Neuronal stem cell (in vitro differentiated cells): ENCODE data around the gene VSTM1.
A peak's percentile ranks its signal among the peaks of the same experiment; 100 is the strongest.

Experiments
- DNase-seq: peaks from one replicate; pipeline ENCODE4 v3.0.0-alpha.2; 2013; ENCODE audit warnings: low spot score
- H2AFZ ChIP-seq: one replicate; pipeline ENCODE4 v1.6.1; 2013; ENCODE audit warnings: mild to moderate bottlenecking, low read length, inconsistent platforms
- H2AK5ac ChIP-seq: 2 replicates; pipeline ENCODE4 v1.6.1; 2013; ENCODE audit warnings: low read depth, mild to moderate bottlenecking, inconsistent platforms, low read length, moderate library complexity, mixed read lengths
- H2BK120ac ChIP-seq: 2 replicates; pipeline ENCODE4 v1.6.1; 2013; ENCODE audit warnings: low read depth, mild to moderate bottlenecking, inconsistent platforms, low read length, moderate library complexity, mixed read lengths
- H2BK12ac ChIP-seq: one replicate; pipeline ENCODE4 v1.6.1; 2013; ENCODE audit warnings: low read length, inconsistent platforms
- H2BK15ac ChIP-seq: 2 replicates; pipeline ENCODE4 v1.6.1; 2013; ENCODE audit warnings: mild to moderate bottlenecking, low read length, inconsistent platforms, mixed read lengths
- H2BK5ac ChIP-seq: one replicate; pipeline ENCODE4 v1.6.1; 2013; ENCODE audit warnings: inconsistent platforms, mild to moderate bottlenecking, low read length, moderate library complexity
- H3K14ac ChIP-seq: one replicate; pipeline ENCODE4 v1.6.1; 2013; ENCODE audit warnings: low read length, inconsistent platforms
- H3K18ac ChIP-seq: 2 replicates; pipeline ENCODE4 v1.6.1; 2013; ENCODE audit warnings: low read length, inconsistent platforms
- H3K23ac ChIP-seq: 2 replicates; pipeline ENCODE4 v1.6.1; 2013; ENCODE audit warnings: low read depth, mild to moderate bottlenecking, mixed read lengths, low read length, inconsistent platforms; ENCODE audit not compliant: poor library complexity
- H3K27ac ChIP-seq: replicated peaks from 3 replicates; pipeline ENCODE4 v1.5.1; 2013; ENCODE audit warnings: low read length, inconsistent platforms
- H3K27me3 ChIP-seq, 3 experiments: 2 replicates each; pipeline ENCODE4 v1.6.1; 2013; ENCODE audit warnings: low read length in 3 of 3, mild to moderate bottlenecking in 2 of 3, inconsistent platforms in 1 of 3, low read depth in 1 of 3, mixed read lengths in 1 of 3, moderate library complexity in 1 of 3; ENCODE audit not compliant: control insufficient read depth in 3 of 3, insufficient read depth in 3 of 3
- H3K36me3 ChIP-seq, 2 donors: replicated peaks in 1 of 2; 2 replicates each; pipeline ENCODE4 v1.6.1; 2013; ENCODE audit warnings: low read length in 2 of 2; ENCODE audit not compliant: control insufficient read depth in 2 of 2, insufficient read depth in 2 of 2
- H3K4ac ChIP-seq: 2 replicates; pipeline ENCODE4 v1.6.1; 2013; ENCODE audit warnings: inconsistent platforms, mild to moderate bottlenecking, low read length, moderate library complexity
- H3K4me1 ChIP-seq, 2 donors: 1 replicate in 1 of 2; 2 replicates in 1 of 2; pipeline ENCODE4 v1.6.1; 2013; ENCODE audit warnings: low read length in 2 of 2, low read depth in 1 of 2; ENCODE audit not compliant: control insufficient read depth in 2 of 2, insufficient read depth in 1 of 2
- H3K4me2 ChIP-seq: one replicate; pipeline ENCODE4 v1.6.1; 2013; ENCODE audit warnings: mild to moderate bottlenecking, low read length, inconsistent platforms; ENCODE audit not compliant: insufficient read depth, poor library complexity, severe bottlenecking
- H3K4me3 ChIP-seq, 2 donors: 2 replicates each; pipeline ENCODE4 v1.5.1; 2013; ENCODE audit warnings: low read length in 2 of 2, mild to moderate bottlenecking in 2 of 2, inconsistent platforms in 1 of 2, moderate library complexity in 1 of 2
- H3K79me1 ChIP-seq: one replicate; pipeline ENCODE4 v1.6.1; 2013; ENCODE audit warnings: low read depth, mild to moderate bottlenecking, inconsistent platforms, low read length, moderate library complexity
- H3K9ac ChIP-seq: one replicate; pipeline ENCODE4 v1.6.1; 2013; ENCODE audit warnings: mild to moderate bottlenecking, low read depth, low read length, inconsistent platforms; ENCODE audit not compliant: poor library complexity
- H3K9me3 ChIP-seq, 2 donors: replicated peaks in 1 of 2; 2 replicates each; pipeline versions ENCODE3 to v1.6.1; 2013; ENCODE audit warnings: low read length in 2 of 2, mild to moderate bottlenecking in 2 of 2, inconsistent platforms in 1 of 2, low read depth in 1 of 2, mixed read lengths in 1 of 2, moderate library complexity in 1 of 2; ENCODE audit not compliant: control insufficient read depth in 2 of 2, insufficient read depth in 1 of 2
- H4K8ac ChIP-seq: one replicate; pipeline ENCODE4 v1.6.1; 2013; ENCODE audit warnings: low read depth, mild to moderate bottlenecking, inconsistent platforms, low read length, moderate library complexity
- H4K91ac ChIP-seq: one replicate; pipeline ENCODE4 v1.6.1; 2013; ENCODE audit warnings: low read length, low read depth, mild to moderate bottlenecking, inconsistent platforms; ENCODE audit not compliant: poor library complexity
- WGBS, 2 donors: extraction: QIAGEN DNeasy Blood & Tissue Kit; methylation state at CpG; one replicate each; pipeline ENCODE4 v1.1.7; 2013; ENCODE audit warnings: missing lambda C conversion rate in 2 of 2, mixed read lengths in 1 of 2; ENCODE audit not compliant: insufficient read length in 2 of 2, insufficient replicate concordance in 1 of 2; ENCODE audit errors: extremely low coverage in 2 of 2; 5-methylcytosine and 5-hydroxymethylcytosine counted together

VSTM1 gene

DNA sequence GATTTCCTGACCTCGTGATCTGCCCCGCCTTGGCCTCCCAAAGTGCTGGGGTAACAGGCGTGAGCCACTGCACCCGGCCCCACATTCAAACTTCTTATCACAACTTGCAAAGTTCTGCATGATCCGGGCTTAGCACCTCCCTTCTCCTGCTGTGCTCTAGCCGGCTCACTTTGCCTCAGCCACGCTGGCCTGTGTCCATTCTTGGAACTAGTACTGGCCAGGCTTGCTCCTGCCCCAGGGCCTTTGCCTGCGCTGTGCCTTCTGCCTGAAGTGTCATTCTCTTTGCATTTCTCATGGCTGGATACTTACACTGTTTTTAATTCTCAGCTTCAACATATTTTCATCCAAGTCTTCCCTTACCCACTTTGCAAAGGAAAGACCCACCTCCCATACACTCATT lies 42.3 kb downstream of the VSTM1 start:
- no peak overlapping the region for H4K8ac ChIP-seq
- no peak overlapping the region for H3K18ac ChIP-seq
- H3K4me1 ChIP-seq: peaks cover 2 to 11% of the 10 kb centered on the region in 2 donors
- no peak overlapping the region for H2BK15ac ChIP-seq
- no peak overlapping the region for H3K27ac ChIP-seq
- no peak overlapping the region for H2BK5ac ChIP-seq
- no peak overlapping the region for H3K4me2 ChIP-seq
- H3K4me3 ChIP-seq: no peak overlapping the region
- no peak overlapping the region for H3K9ac ChIP-seq
- H3K79me1 ChIP-seq: no peaks in the 10 kb centered on the region
- no peak overlapping the region for H4K91ac ChIP-seq
- peaks cover 2 to 3% of the 10 kb centered on the region in 2 donors for H3K9me3 ChIP-seq
- H3K27me3 ChIP-seq: no peaks in the 10 kb centered on the region
- H3K23ac ChIP-seq: no peak overlapping the region
- no CpG with 5 or more reads among the region's 8 CpGs for WGBS, 2 donors
- no peaks in the 10 kb centered on the region for H3K36me3 ChIP-seq
- H2BK12ac ChIP-seq: no peak overlapping the region
- no peak overlapping the region for H3K4ac ChIP-seq
- H2BK120ac ChIP-seq: no peak overlapping the region
- DNase-seq: no peak
- no peak overlapping the region for H2AK5ac ChIP-seq
- H2AFZ ChIP-seq: no peak overlapping the region
- no peak overlapping the region for H3K14ac ChIP-seq

DNA sequence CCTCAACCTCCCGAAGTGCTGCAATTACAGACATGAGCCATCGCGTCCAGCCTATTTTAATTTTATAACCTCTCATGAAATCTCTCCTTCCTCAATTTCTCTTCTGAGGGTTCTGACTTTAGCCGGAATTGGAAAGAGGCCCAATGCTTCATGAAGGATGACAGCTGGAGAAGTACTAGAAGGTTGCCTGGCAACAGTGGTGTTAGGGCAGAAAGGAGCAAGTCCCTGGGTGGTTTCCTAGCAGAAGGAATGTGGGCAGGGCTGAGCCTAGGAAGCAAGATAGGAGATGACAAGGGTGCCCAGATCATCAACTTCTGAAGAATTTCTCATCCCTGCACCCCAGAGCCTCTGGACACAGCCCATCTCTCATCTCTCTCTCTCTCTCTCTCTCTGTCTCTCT lies 46.4 kb downstream of the VSTM1 start:
- H3K4me3 ChIP-seq: no peak overlapping the region
- H2AK5ac ChIP-seq: no peak overlapping the region
- H3K23ac ChIP-seq: no peak overlapping the region
- H3K36me3 ChIP-seq: no peaks in the 10 kb centered on the region
- H3K4ac ChIP-seq: no peak overlapping the region
- H3K4me2 ChIP-seq: no peak overlapping the region
- H3K18ac ChIP-seq: no peak overlapping the region
- no peaks in the 10 kb centered on the region for H3K79me1 ChIP-seq
- no peak overlapping the region for H2BK5ac ChIP-seq
- H2AFZ ChIP-seq: no peak overlapping the region
- H3K4me1 ChIP-seq: peaks cover 2 to 4% of the 10 kb centered on the region in 2 donors
- no CpG with 5 or more reads among the region's 4 CpGs for WGBS, 2 donors
- H3K14ac ChIP-seq: no peak overlapping the region
- no peak overlapping the region for H4K91ac ChIP-seq
- peaks cover 2 to 8% of the 10 kb centered on the region in 2 donors for H3K9me3 ChIP-seq
- DNase-seq: no peak
- no peaks in the 10 kb centered on the region for H3K27me3 ChIP-seq
- H3K9ac ChIP-seq: no peak overlapping the region
- no peak overlapping the region for H4K8ac ChIP-seq
- no peak overlapping the region for H2BK120ac ChIP-seq
- H2BK15ac ChIP-seq: no peak overlapping the region
- H2BK12ac ChIP-seq: no peak overlapping the region
- H3K27ac ChIP-seq: no peak overlapping the region

DNA sequence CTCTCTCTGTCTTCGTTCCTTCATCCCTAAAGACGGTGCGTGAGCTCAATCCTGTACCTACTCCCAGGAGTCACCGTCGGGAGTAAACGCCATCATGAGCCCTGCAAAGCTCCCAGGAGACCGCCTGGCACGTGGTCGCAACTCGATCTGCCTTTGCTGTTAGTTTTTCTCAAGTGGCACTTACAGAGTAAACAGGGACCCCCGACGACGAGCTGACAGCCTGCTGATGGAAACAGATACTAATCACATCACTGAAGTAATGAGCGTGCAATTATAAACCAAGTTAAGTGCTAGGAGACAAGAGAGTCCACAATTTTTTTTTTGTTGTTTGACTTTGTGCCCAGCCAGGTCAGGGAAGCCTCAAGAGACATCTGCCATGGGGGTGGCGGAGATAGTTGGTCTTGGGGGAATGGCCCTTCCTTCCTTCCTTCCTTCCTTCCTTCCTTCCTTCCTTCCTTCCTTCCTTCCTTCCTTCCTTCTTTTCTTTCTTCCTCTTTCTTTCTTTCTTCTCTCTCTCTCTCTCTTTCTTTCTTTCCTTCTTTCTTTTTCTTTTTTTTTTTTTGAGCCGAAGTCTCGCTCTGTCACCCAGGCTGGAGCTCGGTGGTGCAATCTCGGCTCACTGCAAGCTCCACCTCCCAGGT lies 48.7 kb downstream of the VSTM1 start:
- Histone ChIP-seq H3K27me3 (no peaks in the 10 kb centered on the region), H3K9me3 (peaks cover 2 to 6% of the 10 kb centered on the region in 2 donors), H3K4me1 (peaks cover 4 to 6% of the 10 kb centered on the region in 2 donors), H3K23ac (no peak overlapping the region), H2BK15ac (peak overlapping the region; percentile 59), H4K91ac (no peak overlapping the region), H4K8ac (no peak overlapping the region), H2BK5ac (no peak overlapping the region), H3K14ac (no peak overlapping the region), H3K9ac (no peak overlapping the region), H3K4ac (no peak overlapping the region), H3K4me3 (no peak overlapping the region), H3K36me3 (no peaks in the 10 kb centered on the region), H2AFZ (peak overlapping the region; percentile 34), H2BK120ac (no peak overlapping the region), H2BK12ac (no peak overlapping the region), H2AK5ac (peak overlapping the region; percentile 74), H3K27ac (no peak overlapping the region), H3K18ac (peak overlapping the region; percentile 71), H3K79me1 (no peaks in the 10 kb centered on the region), H3K4me2 (no peak overlapping the region)
- WGBS, 2 donors: no CpG with 5 or more reads among the region's 19 CpGs
- no peak for DNase-seq

DNA sequence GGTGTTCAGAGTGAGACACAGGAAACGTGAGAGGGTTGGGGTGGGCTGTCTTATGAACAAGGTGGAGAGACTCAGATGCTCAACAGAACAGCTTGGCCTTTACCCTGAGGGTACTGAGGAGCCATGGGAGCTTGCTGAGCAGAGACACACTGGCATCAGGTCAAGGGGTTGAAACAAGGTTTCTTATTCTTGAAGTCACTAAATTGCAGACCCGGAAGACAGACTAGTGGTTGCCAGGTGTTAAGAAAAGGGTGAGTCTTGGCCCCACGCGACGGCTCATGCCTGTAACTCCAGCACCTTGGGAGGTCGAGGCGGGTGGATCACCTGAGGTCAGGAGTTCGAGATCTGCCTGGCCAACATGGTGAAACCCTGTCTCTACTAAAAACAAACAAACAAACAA lies 49.8 kb downstream of the VSTM1 start:
- Histone ChIP-seq H3K4me1 (peaks cover 4% of the 10 kb centered on the region in 2 donors), H2BK15ac (no peak overlapping the region), H4K8ac (no peak overlapping the region), H2BK12ac (no peak overlapping the region), H3K4ac (no peak overlapping the region), H3K79me1 (no peaks in the 10 kb centered on the region), H3K9ac (no peak overlapping the region), H3K23ac (no peak overlapping the region), H2BK5ac (no peak overlapping the region), H3K27ac (no peak overlapping the region), H3K14ac (no peak overlapping the region), H2BK120ac (no peak overlapping the region), H2AK5ac (no peak overlapping the region), H4K91ac (no peak overlapping the region), H3K18ac (no peak overlapping the region), H3K27me3 (no peaks in the 10 kb centered on the region), H3K36me3 (no peaks in the 10 kb centered on the region), H3K9me3 (peaks cover 2 to 6% of the 10 kb centered on the region in 2 donors), H2AFZ (no peak overlapping the region), H3K4me3 (no peak overlapping the region), H3K4me2 (no peak overlapping the region)
- WGBS, 2 donors: no CpG with 5 or more reads among the region's 8 CpGs
- no peak for DNase-seq
